Measurements from ENCODE around the gene CNTNAP2.

GRCh38 chr7:147650991-147651390 is 1534.4 kb downstream of the CNTNAP2 start:
- no peak for TF ChIP-seq CTCF (tag by site-specific recombination; IDR thresholded peaks at IDR 0.05)
- TF ChIP-seq MYNN (tag by site-specific recombination; IDR thresholded peaks at IDR 0.05; ENCODE audit: borderline replicate concordance): no peak
- TF ChIP-seq ZBTB17 (tag by site-specific recombination; IDR thresholded peaks at IDR 0.05): no peak
- no peak for TF ChIP-seq ZNF274 (IDR thresholded peaks at IDR 0.05; ENCODE audit: low read length)
- TF ChIP-seq ZNF274 (tag by site-specific recombination; IDR thresholded peaks at IDR 0.05; ENCODE audit: borderline replicate concordance): no peak
- TF ChIP-seq MZF1 (tag by site-specific recombination; IDR thresholded peaks at IDR 0.05; ENCODE audit: borderline replicate concordance): no peak
- no peak for TF ChIP-seq HIC1 (tag by site-specific recombination; IDR thresholded peaks at IDR 0.05)
- TF ChIP-seq ZNF558 (tag by site-specific recombination; IDR thresholded peaks at IDR 0.05): no peak
- no peak for TF ChIP-seq ZNF394 (tag by site-specific recombination; IDR thresholded peaks at IDR 0.05; ENCODE audit: borderline replicate concordance)
- TF ChIP-seq ZNF174 (tag by site-specific recombination; IDR thresholded peaks at IDR 0.05): no peak
- TF ChIP-seq ZNF530 (tag by site-specific recombination; IDR thresholded peaks at IDR 0.05; ENCODE audit: low read depth): no peak
- TF ChIP-seq ZNF2 (tag by site-specific recombination; IDR thresholded peaks at IDR 0.05): no peak
